GM19467 (cell line): ENCODE data around the gene CROT.
"Not testable (repeated sequence)": the region's sequence is repeated elsewhere in the genome, so short reads cannot be mapped to it uniquely, and the experiment has no call there.

Experiments used
- ATAC-seq: cut with Tn5 transposase; IDR thresholded peaks from one replicate; pipeline ENCODE4 v1.9.1; 2021; ENCODE audit warnings: mild to moderate bottlenecking, moderate library complexity; ENCODE audit not compliant: unreplicated experiment

The CROT gene, protein sequence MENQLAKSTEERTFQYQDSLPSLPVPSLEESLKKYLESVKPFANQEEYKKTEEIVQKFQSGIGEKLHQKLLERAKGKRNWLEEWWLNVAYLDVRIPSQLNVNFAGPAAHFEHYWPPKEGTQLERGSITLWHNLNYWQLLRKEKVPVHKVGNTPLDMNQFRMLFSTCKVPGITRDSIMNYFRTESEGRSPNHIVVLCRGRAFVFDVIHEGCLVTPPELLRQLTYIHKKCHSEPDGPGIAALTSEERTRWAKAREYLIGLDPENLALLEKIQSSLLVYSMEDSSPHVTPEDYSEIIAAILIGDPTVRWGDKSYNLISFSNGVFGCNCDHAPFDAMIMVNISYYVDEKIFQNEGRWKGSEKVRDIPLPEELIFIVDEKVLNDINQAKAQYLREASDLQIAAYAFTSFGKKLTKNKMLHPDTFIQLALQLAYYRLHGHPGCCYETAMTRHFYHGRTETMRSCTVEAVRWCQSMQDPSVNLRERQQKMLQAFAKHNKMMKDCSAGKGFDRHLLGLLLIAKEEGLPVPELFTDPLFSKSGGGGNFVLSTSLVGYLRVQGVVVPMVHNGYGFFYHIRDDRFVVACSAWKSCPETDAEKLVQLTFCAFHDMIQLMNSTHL

DNA sequence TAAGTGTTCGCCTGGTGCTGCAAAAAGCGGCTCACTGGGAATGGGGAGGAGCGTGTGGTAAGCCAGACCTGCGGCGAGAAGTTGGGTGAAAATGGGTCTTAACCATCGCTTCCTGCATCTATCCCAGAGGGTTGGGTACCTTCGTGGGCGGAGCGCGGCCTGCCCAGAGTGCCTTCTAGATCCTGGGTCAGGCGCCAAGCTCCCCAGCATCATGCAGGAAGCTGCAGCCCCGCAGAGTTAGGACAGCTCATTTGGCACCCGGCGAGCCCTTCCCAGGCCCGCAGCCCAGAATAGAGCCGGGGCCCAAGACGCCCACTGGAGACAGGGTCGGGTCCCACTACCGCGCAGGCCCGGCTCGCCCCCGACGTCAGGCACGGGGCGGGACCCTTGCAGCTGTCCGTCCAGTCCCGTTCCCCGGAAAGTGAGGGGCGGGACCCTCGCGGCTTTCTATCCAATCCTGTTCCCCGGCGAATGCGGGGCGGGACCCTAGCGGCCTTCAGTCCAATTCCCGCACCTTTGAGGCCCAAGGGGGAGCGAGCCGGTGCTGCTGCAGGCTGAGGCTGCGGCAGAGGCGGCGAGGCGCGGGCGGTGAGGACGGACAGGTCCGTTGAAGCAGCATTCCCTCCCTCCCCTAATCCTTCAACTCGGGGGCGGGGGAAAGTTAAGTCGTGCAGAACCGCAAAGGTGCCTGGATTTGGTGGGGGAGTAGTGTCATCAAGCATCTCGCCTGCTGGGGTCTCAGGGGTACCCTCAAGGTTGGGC is at the start of gene CROT:
Gene CROT, plus strand, starts transcription at position 499 of the 762 bp plus-strand sequence. CDS start 3,405 bp downstream, outside the sequence.
- peak; percentile 98 for ATAC-seq

DNA sequence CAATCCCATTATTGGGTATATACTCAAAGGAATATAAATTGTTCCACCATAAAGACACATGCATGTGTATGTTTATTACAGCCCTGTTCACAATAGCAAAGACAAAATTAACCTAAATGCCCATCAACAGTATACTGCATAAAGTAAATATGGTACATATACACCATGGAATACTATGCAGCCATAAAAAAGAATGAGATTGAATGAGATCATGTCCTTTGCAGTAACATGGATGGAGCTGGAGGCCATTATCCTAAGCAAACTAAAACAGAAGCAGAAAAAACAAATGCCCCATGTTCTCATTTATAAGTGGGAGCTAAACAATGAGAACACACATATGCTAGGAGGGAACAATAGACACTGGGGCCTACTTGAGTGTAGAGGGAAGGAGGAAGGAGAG is 44.7 kb upstream of the CROT start:
- no peak for ATAC-seq

DNA sequence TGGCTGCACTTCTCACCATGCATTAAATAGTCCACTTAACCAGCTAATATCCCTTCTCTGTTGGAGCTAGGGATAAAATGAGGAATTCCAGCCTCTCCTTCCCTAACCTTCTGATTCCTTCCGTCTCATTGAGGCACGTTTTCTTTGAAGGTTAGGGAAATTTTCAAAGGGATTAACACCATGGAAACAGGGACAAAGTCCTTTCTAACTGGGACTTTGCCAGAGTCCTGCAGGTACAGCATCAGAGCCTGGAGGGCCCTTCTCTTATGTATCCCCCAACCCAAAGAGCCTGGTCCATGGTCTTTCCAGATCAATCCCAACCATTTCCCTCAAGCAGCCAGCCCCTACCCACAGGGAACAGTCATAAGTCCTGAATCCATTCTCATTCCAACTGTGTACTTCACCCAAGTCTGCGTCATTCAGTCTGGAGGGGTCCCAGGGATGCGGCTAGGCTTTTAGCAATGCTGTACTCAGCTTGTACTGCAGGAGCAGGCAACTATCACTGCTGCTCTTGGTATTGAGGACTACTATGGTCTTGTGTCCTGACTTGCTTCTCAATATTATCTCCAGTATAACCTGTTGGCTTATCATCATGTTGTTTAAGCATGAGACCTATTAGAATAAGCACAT is 34.6 kb upstream of the CROT start:
- no peak for ATAC-seq

DNA sequence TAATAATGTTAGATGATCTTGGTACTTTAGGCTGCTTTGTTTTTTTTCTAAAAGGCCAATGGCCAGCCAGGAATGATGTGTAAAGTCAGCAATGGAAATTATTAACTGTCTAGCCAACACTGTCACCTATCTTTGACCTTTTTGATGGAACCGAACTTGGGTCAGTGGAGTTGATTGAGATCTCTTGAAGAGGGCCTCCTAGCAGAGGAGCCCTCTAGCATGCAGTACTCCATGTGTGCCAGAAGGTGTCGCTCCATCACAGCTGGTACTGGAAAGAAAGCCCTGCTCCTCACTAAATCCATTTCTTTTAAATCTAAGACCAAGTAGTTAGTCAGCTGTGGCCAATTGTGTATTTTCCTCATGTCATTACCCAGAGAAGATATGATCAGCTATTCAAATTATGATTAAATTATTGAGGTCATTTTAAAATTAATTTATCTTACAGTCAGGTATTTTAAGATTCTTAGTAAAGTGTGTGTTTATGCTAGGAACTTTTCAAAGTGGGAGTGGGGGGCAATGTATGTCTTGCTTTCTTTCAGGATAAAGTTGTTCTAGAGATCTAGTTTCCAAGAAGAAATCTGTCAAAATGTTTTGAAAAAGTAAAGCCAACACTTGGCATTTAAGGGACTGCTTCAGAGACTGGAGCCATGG is 33.1 kb upstream of the CROT start:
- peak; percentile 57 for ATAC-seq

DNA sequence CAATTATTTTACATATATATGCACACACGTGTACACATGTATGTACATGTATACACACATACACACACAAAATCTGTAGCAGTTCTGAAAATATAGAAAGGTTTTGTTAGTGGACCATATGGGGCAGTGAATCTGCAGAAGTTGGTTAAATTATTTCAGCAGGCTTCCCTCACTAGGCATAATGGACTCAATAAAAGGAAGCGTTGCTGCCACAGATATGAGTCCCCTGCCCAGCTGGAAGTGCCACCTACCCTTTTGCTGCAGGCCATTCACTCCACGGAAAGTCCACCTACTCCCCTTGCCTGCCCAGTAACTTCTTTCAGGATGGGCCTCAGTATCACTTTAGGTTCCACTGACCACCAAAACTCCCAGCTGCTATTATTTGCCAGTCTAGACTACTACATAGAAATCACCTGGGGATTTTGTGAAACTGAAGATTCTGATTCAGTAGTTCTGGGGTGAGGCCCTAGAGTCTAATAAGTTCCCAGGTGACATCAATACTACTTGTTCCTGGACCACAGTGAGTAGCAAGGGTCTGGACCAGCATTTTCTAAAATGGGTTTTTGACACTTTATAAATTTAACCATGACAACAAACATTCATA is 29.3 kb upstream of the CROT start:
- ATAC-seq = peak; percentile 78

DNA sequence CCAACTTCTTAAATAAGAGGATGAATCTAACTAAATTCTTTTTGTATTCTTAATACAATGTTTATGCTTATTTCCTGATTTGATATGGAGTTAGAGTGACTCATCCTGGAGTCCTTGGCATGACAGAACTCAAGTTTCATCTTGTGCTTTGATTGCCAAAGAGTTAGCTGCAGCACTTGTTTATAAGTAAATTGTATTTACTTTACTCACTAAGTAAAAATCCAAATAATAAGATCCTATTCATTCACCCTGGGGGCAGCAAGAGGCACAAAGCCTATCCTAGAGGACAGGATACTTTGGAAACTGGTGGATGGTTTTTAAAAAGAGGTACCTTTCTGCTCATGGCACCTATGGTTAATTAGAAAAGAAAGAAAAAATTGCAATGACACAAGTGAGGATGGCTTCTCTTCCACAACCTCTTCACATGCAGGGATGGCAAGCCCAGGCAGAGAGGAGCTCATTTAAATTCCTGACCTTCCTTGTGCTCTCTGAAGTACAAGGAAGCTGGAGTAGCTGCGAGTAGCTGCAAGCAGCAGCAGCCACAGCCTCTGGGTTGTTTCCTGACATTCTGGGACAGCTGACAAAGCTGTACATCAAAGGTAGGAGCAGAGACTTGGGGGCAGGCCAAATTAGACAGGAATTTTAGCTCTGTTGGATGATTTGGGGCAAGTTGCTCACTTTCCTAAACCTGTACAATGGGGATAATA is 28.5 kb upstream of the CROT start:
- peak; percentile 14 for ATAC-seq

DNA sequence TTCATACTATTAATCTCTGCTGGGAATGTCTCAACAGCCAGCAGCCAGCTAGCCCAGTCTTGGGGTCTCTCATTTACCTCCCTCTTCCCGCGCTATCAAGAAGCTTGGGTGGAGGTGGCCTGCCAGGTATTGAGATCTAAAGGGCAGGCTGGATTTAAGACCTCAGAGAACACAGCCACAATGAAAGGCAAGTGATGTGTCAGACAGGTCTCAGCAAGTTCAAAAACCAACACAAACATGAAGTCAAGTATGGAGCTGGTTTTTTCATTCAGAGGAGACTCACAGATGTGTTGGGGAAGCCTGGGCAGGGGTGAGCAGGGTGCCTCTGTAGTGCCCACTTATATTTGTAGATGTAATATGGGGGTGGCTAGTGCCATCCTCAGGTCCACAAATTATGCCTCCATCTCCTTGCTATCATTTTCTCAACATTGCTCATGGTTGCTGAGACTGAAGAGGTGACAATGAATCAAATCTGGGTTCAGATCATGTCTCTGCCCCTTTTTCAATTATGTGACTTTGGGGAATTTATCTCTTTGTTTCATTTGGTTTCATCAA is 27.7 kb upstream of the CROT start:
- no peak for ATAC-seq

DNA sequence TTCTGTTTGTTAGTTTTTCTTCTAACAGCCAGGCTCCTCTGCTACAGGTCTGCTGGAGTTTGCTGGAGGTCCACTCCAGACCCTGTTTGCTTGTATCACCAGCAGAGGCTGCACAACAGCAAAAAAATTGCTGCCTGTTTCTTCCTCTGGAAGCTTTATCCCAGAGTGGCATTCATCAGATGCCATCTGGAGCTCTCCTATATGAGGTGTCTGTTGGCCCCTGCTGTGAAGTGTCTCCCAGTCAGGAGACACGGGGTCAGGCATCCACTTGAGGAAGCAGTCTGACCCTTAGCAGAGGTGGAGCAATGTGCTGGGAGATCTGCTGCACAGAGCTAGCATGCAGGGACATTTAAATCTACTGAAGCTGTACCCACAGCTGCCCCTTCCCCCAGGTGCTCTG is 26.7 kb upstream of the CROT start:
- no peak for ATAC-seq

DNA sequence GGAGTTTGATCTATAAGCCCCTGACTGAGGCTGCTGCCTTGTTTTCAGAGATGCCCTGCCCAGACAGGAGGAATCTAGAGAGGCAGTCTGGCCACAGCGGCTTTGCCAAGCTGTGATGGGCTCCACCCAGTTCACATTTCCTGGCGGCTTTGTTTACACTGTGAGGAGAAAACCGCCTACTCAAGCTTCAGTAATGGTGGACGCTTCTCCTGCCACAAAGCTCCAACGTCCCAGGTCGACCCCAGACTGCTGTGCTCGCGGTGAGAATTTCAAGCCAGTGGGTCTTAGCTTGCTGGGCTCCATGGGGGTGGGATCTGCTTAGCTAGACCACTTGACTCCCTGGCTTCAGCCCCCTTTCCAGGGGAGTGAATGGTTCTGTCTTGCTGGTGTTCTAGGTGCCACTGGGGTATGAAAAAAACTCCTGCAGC is 26.3 kb upstream of the CROT start:
- not testable (repeated sequence) for ATAC-seq

DNA sequence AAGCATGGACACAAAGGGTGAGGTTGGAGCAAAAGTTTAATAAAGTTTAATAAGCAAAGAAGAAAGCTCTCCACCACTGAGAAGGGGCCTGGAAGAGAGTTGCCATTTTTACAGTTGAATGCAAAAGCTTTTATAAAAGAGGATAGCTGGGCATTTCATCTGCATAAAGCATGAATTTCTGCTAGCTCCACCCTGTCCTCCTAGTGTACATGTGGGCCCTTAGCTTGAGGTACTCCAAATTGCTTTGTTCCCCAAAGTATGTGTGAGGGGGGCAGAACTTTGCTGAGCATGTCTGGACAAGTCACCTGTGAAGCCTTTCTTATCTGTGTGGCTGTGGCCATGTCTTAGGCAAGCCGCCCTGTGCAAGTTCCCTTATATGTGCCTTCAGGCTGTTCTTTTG is 22.6 kb upstream of the CROT start:
- ATAC-seq = no peak

DNA sequence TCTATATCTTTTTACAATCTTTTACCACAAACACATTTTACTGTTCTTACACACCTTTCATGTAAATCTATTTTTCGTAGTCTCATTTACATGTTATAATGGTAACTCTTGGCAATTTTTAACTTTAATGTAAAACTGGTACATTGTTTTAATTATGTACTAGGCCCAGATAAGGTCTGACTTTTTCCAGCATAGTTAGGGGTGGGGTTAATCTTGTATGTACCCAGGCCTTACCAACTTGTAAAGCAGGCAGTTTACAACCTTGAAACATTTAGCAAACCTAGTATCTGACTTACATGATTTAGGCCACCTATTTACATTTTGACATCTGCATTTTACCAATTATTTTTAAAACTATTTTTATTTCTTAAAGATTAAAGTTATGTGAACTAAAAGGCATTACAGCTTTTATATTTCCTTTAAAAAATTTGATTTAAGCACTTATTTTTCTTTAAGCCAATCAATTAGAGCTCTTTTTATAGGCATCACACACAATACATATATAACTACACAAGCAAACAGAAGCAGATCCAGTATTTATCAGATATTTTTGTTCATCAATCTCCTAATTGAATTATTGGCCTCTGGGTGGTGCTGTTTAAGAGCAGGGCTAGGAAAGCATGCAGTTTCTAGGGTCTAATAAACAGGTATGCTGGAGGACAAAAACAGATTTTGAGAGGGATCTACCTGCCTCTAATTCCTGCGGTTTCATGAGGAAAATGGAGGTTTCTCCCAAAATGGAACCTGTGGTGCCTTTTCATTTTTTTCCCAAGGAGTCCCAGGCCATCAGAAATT is 19.7 kb upstream of the CROT start:
- ATAC-seq = no peak

DNA sequence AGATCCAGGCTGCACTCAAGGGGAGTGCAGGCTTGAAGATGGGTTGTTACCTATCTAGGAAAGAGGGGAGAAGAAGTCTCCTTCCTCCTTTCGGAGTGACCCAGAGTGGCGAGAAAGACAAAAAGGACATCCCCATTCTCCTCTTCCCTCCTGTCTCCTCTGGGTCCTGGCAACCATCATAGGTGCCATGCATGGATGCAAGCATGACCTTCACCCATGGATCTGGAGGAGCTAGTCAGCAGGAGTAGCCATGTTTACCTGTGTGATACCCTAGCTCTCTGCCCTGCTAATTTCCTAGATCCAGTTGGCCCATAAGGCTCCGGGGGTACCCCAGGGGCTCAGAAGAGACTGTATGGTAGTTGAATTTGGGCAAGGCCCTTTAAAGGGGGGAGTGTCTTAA is 17.2 kb upstream of the CROT start:
- ATAC-seq = no peak

DNA sequence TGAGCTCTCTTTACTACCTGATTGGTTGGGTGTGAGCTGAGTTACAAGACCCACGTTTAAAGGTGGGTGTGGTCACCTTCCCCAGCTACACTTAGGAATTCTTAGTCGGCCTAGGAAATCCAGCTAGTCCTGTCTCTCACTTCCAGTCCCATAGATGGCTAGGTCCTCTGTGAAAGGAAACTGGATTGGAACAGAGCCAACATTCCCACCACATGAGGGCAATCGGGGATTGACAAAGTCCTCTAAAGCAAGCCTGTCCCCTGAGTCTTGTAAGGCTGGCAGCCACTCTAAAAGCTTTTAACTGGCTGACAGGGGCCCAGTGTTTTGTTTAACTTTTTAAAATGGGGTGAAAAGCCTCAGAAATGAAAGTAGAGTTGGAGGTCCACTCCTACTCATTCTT is 15.1 kb upstream of the CROT start:
- no peak for ATAC-seq

DNA sequence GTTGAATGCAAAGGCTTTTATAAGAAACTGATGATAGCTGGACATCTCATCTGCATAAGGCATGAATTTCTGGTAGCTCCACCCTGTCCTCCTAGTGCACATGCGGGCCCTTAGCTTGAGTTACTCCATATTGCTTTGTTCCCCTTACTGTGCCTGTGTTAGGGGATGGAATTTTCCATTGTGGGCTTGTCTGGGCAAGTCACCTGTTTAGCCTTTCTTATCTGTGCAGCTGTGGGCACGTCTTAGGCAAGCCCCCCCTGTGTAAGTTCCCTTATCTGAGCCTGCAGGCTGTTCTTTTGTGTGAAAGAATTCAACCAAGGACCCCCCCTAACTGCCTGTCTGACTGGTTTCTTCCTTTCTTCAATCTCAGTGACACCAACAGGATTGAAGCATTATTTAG is 14.5 kb upstream of the CROT start:
- ATAC-seq = no peak

DNA sequence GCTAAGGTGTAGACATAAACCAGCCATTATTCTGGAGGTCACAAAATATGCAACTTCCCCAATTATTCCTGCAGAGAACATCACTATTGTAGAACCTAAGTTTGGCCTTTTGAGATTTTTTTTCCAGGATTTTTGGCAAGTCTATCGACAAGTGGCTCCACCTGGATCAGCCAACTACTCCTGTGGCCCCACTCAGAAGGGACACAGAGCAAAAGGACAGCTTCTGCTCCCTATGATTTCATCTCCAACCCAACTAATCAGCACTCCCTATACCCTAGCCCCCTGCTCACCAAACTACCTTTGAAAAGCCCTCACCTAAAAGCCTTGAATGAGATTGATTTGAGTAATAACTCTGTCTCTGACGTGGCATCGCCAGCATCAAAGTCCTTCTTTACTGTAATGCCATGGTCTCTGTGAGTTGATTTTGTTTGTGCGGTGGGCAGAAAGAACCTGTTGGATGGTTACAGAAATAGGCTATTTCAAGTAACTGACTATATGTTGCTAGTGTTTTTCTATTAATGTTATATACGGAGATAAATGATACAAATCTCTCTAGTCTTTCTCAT is 13.7 kb upstream of the CROT start:
- no peak for ATAC-seq

DNA sequence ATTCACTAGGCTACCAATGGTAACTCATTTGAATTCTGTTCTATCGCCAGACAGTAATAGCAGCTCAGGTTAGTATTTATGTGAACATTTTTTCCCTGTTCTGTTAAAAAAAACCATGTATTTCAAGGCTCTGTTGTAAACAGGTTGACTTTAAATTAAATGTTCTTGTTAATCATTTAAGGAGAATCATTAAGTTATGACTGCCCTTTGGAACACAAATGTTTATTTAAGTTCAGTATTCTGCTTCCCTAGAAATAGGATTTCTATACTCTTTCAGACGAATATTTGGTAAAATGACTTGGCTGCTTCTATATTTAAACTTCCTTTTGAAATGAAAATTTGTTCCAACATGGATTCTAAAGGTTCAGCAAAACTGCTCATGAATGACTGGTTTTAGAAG is 13.1 kb upstream of the CROT start:
- ATAC-seq = no peak

DNA sequence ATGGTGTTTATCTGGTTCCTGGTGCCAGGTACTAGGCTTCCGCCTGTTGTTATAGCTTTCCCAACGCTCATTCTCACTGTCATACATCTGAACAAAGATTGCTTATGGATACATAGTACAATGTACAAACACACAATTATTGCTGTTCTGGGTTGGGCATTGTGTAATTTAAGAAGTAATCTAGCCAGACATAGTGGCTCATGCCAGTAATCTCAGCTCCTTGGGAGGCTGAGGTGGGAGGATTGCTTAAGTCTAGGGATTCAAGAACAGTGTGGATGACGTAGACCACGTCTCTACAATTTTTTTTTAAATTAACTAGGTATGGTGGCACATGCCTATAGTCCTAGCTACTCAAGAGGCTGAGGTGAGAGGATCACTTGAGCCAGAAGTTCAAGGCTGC is 9.3 kb upstream of the CROT start:
- ATAC-seq = no peak

DNA sequence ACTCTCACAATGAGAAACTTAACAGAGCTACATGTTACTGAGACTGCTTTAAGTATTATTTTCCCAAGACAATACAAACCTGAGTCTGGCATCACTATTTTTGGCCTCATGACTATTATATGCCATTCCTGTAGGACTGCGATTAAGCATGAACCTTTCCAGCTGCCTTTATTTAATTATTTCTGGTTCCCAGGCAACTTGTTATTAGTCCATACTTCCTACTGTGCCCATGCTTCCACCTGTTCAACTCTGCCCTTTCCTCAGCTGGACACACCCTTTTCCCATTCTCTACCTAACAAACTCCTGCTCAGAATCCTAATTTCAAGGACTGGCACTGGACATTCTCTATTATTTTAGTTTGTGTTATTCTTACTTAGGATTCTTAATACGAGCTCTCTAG is 8.1 kb upstream of the CROT start:
- ATAC-seq = no peak
